ENCODE measurements around the gene CMC2.

CMC2 gene

GRCh38 chr16:81006813-81007695, at the start of gene CMC2, which contains the start of gene CENPN:
TSS of gene CMC2 (minus strand) at chr16:81006885. CDS start at chr16:80997394, 9,491 bp downstream.
TSS of gene CENPN (plus strand) at chr16:81007214. CDS start at chr16:81011940, 4,726 bp downstream.
- peak; percentile 99 for DNase-seq (ENCODE audit: low read depth)

- no peak for DNase-seq (ENCODE audit: low read depth)
Observed at GRCh38 chr16:81053761-81054160, 47.1 kb upstream of the CMC2 start.

DNA sequence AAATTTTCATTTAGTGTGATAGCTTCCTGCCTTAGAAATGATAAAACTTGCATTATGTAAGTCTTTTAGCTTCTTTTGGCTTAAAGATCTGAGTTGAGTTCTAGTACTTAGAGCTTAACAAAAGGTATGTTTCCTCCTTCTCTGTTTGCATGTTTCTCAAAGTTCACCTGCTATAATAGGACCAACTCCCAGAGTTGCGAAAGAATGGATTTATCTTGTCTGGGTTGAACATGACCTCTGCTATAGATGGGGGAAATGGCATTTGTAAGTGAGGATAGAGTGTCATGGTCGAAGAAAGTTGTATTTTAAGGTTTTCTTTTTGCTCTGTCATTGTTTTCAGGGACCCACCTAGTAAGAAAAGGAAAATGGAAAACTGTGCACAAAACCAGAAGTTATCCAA, 36.1 kb upstream of the CMC2 start:
- DNase-seq (ENCODE audit: low read depth): no peak

DNA sequence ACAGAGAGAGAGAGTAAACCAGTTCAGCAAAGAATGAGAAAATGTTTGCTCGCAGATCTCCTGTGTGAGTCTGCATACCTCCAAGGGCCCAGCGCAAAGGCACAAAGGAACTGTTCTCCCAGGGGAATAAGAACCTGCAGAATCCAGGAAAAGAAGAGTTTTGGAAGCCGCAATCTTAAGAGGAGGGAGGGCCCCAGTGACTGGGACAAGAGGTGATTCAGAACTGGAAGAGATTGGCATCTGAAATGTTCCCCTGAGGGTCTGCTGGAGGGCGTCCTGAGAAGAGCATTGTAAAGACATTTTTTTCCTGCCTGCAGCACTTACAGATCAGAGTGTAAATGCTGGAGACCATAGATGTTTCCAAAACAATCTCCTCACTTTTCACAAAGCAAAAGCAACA, 35.0 kb upstream of the CMC2 start:
- no peak for DNase-seq (ENCODE audit: low read depth)

GRCh38 chr16:81040842-81041241, 34.2 kb upstream of the CMC2 start:
- no peak for DNase-seq (ENCODE audit: low read depth)

DNA sequence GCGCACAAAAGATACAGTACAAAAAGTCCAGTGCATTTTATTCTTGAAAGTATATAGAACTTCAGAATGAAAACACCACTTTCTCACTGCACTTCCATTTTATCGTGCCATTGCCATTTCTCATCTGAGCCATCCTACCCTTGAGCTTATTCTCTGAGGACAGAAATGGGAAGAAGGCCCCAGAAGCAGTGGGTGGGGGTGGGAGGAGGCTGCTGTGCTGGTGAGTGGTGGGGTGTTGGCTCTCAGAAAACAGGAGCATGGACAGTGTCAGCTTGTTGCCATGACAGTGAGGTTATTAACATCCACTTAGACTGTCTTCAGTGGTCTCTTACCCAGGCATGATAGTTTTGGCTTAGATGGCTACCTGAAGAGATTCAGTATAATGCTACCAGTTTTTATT, 33.4 kb upstream of the CMC2 start:
- no peak for DNase-seq (ENCODE audit: low read depth)

GRCh38 chr16:81036751-81037350, 30.2 kb upstream of the CMC2 start:
- no peak for DNase-seq (ENCODE audit: low read depth)

DNA sequence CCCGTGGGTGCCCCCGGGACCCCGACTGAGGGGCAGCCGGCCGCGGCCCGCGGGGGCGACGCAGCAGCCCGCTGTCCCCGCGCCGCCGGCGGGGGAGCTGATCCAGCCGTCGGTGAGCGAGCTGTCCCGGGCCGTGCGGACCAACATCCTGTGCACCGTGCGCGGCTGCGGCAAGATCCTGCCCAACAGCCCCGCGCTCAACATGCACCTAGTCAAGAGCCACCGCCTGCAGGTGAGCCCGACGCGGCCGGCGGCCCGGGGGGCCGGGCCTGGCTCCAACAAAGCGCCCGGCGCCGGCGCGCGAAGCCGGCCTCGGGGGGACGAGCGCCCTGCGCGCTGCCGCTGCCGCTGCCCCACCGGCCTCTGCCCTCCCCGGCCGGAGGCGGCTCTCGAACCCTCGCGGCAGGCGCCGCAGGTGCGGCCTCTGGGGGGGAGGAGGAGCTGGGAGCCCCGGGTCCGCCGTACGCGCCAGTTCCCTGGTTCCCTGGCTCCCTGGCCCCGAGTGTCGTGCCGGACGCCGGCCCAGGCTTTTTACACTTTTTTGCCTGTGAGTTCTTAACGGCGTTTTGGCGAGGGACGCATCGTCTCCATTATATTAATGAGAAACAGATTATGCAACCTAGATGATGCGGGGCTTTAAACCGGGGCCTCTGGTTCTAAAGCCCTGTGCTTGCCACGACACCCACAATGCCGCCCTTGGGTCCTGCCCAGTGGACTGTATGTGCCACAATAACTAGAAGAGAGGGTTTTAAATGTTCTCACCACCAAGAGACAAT, 29.5 kb upstream of the CMC2 start:
- no peak for DNase-seq (ENCODE audit: low read depth)

DNA sequence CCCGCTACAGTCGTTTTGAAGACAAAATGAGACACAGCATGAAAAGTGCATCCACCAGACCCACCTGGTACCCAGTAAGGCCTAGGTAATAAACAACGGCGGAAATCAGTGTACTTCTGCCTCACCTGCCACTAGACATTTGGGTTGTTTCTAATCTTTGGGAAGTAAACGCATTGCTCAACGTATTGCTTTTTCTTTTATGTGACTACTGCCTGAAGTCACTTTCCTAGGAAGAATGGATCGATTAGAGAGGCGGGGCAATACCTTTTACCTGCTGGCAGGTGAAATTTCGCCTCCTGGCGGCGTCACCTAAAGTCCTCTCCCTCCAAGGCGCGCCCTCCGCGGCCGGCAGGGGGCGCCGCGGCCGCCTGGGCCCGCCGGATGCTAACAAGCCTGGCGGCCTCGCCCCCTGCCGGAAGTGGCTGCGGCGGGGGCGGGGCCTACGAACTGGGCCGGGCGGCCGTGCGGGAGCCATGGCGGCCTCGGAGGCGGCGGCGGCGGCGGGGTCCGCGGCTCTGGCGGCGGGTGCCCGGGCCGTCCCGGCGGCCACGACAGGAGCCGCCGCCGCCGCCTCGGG, 28.8 kb upstream of the CMC2 start, which contains the start of gene ATMIN:
TSS of gene ATMIN (plus strand) at position 445 of the 577 bp plus-strand sequence. CDS start at position 474, 29 bp downstream.
- peak; percentile 74 for DNase-seq (ENCODE audit: low read depth)

GRCh38 chr16:81029930-81030604, 23.4 kb upstream of the CMC2 start:
- no peak for DNase-seq (ENCODE audit: low read depth)

- DNase-seq (ENCODE audit: low read depth): no peak
Observed at GRCh38 chr16:81026429-81026828, 19.7 kb upstream of the CMC2 start.

DNA sequence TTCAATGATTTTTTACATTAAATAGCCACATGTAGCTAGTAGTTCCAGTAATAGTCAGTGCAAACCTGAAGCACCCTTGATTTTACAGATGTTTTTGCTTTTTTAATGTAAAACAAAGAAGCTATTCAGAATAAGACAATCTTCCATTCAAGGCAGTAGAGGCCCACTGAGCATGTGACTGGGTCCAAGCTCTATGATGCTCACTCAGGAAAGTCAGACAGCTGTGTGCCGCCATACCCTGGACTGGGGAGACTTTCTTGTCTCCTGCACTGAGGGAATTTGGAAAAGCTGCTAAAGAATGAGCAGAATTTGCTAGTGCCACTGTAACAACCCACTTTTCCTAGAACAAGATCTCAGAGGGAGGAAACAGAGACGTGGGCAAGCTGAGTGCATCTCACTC, 11.8 kb upstream of the CMC2 start:
- no peak for DNase-seq (ENCODE audit: low read depth)

GRCh38 chr16:81014672-81015071, 8.0 kb upstream of the CMC2 start:
- no peak for DNase-seq (ENCODE audit: low read depth)

DNA sequence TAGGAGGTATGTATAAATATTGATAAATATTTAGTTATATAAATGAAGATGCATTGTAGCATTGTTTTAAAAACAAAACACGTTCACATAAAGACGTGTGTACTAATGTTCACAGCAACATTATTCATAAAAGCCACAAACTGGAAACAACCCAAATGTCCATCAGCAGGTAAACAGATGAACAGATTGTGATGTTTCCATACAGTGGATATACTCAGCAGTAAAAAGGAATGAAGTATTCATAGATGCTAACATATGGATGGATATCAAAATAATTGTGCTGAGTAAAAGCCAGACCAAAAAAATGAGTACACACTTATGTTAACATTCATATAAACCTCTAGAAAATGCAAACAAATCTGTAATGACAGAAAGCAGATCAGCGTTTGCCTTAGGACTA, 6.3 kb upstream of the CMC2 start:
- no peak for DNase-seq (ENCODE audit: low read depth)

- no peak for DNase-seq (ENCODE audit: low read depth)
Observed at GRCh38 chr16:81008505-81008789, 1.8 kb upstream of the CMC2 start.

- no peak for DNase-seq (ENCODE audit: low read depth)
Observed at GRCh38 chr16:81006211-81006812, 373 bp downstream of the CMC2 start.

DNA sequence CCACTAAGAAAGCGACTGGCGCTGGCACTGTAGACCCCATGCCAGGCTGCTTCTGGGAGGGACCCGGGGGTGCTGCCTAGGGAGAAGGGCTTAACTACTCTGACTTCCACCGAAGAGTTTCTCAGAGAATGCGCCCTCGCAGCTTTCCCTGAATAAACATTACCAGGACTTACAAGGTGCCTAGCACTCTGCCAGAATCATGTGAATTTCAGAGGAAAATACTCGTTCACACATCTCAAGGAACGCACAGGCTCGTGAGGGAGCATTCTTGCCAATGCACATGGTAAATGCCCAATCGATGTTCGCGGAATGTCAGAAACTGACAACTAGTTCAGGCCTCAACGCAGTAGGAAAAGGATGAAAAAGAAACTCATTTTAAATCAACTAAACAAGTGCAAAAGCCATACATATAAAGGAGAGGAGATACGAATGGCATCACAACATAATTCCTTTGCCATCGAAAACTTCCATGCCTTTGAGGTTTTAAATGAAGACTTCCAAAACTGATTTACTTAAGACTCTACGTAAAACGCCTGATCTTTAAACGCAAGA, 999 bp downstream of the CMC2 start:
- no peak for DNase-seq (ENCODE audit: low read depth)

- DNase-seq (ENCODE audit: low read depth): no peak
Observed at GRCh38 chr16:81004646-81005353, 1.9 kb downstream of the CMC2 start.

DNA sequence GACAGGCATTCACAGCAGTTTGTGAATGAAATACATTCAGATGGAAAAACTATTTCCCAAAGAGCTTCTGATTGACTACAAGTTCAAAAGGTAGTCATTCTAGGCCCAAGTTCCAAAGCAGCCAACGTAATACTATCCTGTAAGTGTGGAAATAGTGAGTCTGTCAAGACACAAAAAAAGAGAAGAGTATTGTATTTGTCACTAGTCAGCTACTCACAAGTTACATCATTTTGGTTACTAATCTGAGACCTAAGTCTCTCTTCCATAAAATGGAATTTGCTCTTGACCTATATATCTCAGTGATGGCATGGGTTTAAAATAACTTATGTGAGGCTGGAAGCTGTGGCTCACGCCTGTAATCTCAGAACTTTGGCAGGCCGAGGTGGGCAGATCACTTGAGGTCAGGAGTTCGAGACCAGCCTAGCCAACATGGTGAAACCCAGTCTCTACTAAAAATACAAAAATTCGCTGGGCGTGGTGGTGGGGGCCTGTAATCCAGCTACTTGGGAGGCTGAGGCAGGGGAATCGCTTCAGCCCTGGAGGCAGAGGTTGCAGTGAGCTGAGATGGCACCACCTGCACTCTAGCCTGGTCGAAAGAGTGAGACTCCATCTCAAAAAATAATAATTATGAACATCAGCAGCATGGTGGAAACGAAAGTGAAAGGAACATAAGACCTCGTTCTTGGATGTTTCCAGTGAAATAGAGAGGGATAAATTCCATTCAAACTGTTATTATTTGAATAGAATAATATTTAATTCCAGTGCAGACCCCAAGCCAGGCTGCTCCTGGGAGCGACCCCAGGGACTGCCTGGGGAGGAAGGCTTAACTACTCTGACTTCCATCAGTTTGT, 2.9 kb downstream of the CMC2 start:
- DNase-seq (ENCODE audit: low read depth): no peak

DNA sequence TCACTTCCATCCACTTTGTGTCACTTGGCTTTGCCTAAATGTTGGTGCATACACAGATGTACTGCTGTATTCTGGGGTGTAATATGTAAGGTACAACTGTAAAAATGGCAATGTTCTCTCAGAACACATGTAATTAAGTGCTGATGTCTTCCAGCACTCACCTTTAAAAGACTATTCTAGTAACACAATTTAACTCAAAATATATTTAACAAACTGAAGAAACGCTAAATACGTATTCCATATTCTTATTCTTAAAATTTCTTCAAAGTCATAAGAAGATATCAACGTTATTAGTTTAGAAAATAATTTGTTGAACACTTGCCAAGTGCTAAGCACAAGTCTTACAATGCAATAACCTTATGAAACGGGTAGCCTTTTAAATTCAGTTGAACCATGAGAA, 3.6 kb downstream of the CMC2 start:
- no peak for DNase-seq (ENCODE audit: low read depth)

All from GM04504 (cell line).